GM19023 (cell line): Measurements from ENCODE around the gene DAZL.

Experiments used
- ATAC-seq: cut with Tn5 transposase; IDR thresholded peaks from one replicate; pipeline ENCODE4 v1.9.1; 2021; ENCODE audit warnings: mild to moderate bottlenecking, moderate library complexity; ENCODE audit not compliant: unreplicated experiment

The DAZL gene

DNA sequence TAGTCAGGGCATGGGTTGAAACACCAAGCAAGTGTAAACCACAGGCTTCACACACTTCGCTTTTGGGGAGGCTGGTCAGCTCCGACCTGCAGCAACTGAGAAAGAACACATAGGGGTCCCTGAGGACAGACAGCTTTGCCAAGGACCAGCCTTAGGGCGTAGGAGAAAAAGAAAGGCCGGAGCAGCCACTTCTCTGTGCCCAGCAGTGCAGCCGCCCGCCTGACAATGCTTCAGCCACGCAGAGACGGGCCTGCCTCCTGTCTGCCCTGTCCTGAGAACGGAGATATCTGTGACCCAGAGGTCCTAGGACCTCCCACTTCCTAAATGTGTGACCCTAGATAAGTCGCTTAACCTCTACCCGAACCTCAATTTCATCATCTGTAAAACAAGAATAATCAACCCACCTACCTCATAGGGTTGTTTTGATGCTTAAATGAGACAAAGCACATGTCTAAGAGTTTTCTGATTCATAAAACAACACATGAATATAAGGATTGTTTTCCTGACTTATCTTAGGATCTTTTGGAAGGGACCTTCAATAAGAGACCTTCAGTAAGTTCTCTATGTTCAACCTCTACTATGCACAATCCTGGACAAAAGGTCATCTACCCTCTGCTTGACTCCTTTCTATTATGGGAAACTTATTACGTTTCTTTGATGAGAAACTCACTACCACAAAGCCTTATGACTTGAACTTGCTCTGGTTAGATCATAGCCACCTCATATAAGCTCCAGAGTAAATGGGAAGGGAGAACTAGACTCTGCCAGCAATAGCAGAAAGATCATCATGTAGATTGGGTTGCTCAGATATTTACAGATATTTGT is 58.8 kb downstream of the DAZL start:
- no peak for ATAC-seq

DNA sequence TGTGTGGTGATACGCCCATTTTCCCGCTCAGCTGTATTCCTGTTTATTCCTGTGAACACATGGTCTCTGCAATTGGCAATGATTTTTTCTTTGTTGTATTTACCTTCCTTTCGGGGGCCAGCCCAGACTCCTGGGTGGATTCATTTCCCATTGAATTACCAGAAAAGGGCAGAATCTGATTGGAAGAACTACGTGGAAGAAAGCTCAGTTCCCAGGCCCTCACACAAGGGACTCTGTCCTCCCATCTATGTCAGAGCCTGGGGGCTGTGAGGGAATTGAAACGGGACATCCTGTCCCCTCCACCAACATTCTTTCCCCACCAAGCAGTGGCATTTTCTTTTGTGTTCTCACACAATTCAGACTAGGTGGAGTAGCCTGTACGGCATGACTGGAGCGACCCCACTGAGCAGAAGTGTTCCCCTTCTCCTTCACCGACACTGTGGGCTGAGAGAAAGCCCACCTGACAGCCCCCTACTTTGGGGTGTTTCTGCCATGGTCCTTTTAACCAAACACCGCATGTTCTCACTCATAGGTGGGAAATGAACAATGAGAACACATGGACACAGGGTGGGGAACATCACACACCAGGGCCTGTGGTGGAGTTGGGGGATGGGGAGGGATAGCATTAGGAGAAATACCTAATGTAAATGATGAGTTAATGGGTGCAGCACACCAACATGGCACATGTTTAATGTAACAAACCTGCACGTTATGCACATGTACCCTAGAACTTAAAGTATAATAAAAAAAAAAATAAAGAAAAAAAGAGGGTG is 59.6 kb downstream of the DAZL start:
- ATAC-seq = no peak

DNA sequence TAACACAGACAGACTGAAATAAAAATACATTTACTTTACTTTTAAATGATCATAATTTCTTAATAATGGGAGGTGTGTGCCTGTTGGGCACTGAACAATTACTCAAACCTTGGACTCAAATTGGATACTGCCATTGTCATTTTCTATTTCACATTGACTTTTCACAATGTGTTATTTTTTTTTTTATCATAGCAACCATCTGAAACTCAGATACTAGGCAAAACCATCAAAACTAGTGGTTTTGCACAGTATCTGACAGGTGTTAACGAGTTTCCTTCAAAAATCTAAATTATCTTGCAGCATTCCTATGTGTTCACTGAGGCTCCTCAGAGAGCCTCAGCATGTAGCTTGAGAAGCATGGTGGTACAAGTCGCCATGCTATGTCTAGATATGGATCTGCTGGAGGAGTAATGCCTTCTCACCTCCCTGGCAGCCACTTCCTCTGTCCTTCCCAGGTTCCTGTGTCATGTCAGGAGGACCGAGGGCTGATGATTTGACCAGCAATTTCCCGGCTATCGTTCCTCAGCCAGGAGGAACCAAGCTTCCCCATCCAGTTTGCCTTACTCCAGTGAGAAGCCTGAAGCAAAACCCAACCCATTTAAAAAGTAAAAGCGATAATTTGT is 61.9 kb downstream of the DAZL start:
- no peak for ATAC-seq

DNA sequence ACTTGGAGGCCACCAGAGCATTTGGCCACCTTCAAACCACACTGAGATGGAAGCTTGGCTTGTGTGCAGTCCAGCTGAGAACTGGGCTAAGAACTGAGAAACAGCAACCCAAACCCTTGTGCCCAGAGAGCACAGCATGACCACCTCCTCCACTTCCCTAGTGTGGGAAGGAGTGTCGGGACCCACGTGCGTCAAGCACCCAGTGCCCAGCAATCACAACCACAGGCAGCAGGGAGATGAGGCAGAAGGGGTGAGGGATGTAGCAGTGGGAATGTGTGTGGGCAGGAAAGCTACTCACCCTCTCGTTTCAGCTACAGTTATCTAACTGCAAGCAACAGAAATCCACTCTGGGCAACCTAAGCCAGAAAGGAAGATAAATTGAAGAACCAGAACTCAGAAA is 66.7 kb downstream of the DAZL start:
- no peak for ATAC-seq

DNA sequence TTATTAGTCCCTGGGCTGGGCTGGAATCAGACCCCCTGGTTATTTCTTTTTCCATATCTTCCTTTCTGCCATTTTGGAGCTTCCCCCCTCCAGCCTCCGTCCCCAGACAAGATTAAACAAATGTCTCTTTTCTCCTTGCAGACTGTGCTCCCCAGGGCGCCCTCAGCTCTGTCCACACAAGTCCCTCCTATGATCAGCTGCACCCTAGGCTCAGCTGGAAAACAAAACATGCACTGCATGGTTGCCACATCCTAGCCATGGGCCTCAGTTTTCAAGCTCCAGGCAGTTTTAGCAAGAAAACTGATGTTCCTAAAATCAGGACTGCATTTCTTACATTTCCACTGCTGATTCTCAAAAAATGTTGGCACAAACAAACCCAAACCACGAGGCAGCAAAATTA is 68.2 kb downstream of the DAZL start:
- no peak for ATAC-seq
